Heart right ventricle (tissue), 16 donors: Measurements from ENCODE around the gene COMTD1. TPM values are rescaled to one million over a fixed set of nuclear protein-coding genes. Genes with fewer than 3 reads are reported as not detected.
"Not testable (repeated sequence)": the region's sequence is repeated elsewhere in the genome, so short reads cannot be mapped to it uniquely, and the experiment has no call there.

Source experiments
- ATAC-seq, 8 donors: fragments of 200-7000 bp; cut with Tn5 transposase; one replicate each; pipeline ENCODE4 v1.9.1; 2020; ENCODE audit warnings: mild to moderate bottlenecking in 8 of 8, moderate library complexity in 8 of 8, moderate number of reproducible peaks in 1 of 8
- DNase-seq, 2 donors: peaks; one replicate each; pipeline ENCODE4 v3.0.0-alpha.2; 2020
- H3K27ac ChIP-seq, 10 donors: fragments of 200-600 bp; sonication (generic) in 2 of 10; one replicate each; pipeline versions ENCODE4 v1.5.0 to v1.8.0; 2020 to 2022; ENCODE audit warnings: mild to moderate bottlenecking in 3 of 10
- H3K27me3 ChIP-seq, 7 donors: fragments of 200-600 bp; one replicate each; pipeline ENCODE4 v1.8.0; 2021 to 2022; ENCODE audit warnings: mild to moderate bottlenecking in 2 of 7
- H3K36me3 ChIP-seq, 9 donors: fragments of 200-600 bp; sonication (generic) in 1 of 9; one replicate each; pipeline versions ENCODE4 v1.5.0 to v1.8.0; 2020 to 2022; ENCODE audit warnings: mild to moderate bottlenecking in 2 of 9
- H3K4me1 ChIP-seq, 9 donors: fragments of 200-600 bp; sonication (generic) in 1 of 9; one replicate each; pipeline versions ENCODE4 v1.5.0 to v1.8.0; 2020 to 2022; ENCODE audit warnings: mild to moderate bottlenecking in 4 of 9
- H3K4me3 ChIP-seq, 10 donors: fragments of 200-600 bp; sonication (generic) in 2 of 10; one replicate each; pipeline versions ENCODE4 v1.5.0 to v1.8.0; 2020 to 2022; ENCODE audit warnings: mild to moderate bottlenecking in 7 of 10, moderate library complexity in 2 of 10
- H3K9me3 ChIP-seq, 11 donors: fragments of 200-600 bp in 10 of 11; sonication (generic) in 2 of 11; one replicate each; pipeline versions ENCODE4 v1.5.0 to v1.8.0; 2013 to 2022; ENCODE audit warnings: mild to moderate bottlenecking in 2 of 11, control low read depth in 1 of 11, moderate library complexity in 1 of 11
- WGBS, 2 donors: extraction: QIAGEN DNeasy Blood & Tissue Kit; methylation state at CpG; one replicate each; pipeline ENCODE4 v1.1.7; 2013; ENCODE audit warnings: inconsistent platforms in 1 of 2; 5-methylcytosine and 5-hydroxymethylcytosine counted together
- intact Hi-C, 10 donors: fragments of 100-400 bp; cut with DNase I; formaldehyde crosslinking; loops; one replicate each; pipeline versions ENCODE4 v1.11.1 to v1.14.2; 2022
- polyA plus RNA-seq, 2 donors: library from polyadenylated mRNA; stranded (reverse); fragments of 200-250 nt; gene quantifications; one replicate each; pipeline ENCODE4 v1.2.3, GENCODE V29; 2013
- total RNA-seq, 10 donors: library from RNA; stranded (reverse); fragmentation: NEBNext Ultra II Directional in 3 of 10; extraction: Animal tissue kit (Norgen Biotek cat#: 25700) in 3 of 10; gene quantifications; one replicate each; pipeline versions ENCODE4 v1.2.1 to v1.2.4, GENCODE V29; 2021 to 2023
- TF ChIP-seq, protein P1 (sequence below), 9 donors: fragments of 200-600 bp; sonication (generic) in 2 of 9; IDR thresholded peaks; one replicate each; pipeline versions ENCODE4 v1.5.0 to v1.8.0; 2021 to 2022; ENCODE audit warnings: antibody characterized with exemption in 9 of 9, mild to moderate bottlenecking in 5 of 9, moderate library complexity in 1 of 9
- donor health status: Arrhythmogenic right ventricular cardiomyopathy.
- donor health status: ischemic (EF 13 %, LVEDD 7.1; RV severe dilation, severe dysfunction).
- donor health status: healthy with polysubstance abuse.
- donor health status: DM: no; HTN: yes; CAD: no.
- donor health status: DM: no; HTN: no; CAD: no.
- donor health status: ischemic (EF 25% LVEDD 6.9; RV normal size, moderate dysfunction).
- donor health status: ischemic (EF 25% LVEDD 5.7; RV mildly dilated, moderate dysfunction).
- donor health status: healthy.
- donor health status: DM: yes; HTN: yes; CAD: no.
- donor health status: Ischemic cardiomyopathy.
- donor health status: ischemic (EF 35%, LVEDD 5.7; RV mildly dilated, moderate dysfunction).
- donor health status: nonischemic (EF 11% LVEDD 7.7; RV severe dilation, severe dysfunction).
- donor health status: DM: yes; HTN: yes; CAD: no.
- donor health status: PGD.
- donor health status: ischemic (EF 29% LVEDD 5.4; RV normal size, mild dysfunction).
- donor health status: nonischemic (EF 23%, LVEDD 6.1; RV moderate dilation, normal function).

Gene COMTD1
- total and polyA plus RNA-seq, 12 donors, result 16.4 to 254 (median 33.6) TPM

DNA sequence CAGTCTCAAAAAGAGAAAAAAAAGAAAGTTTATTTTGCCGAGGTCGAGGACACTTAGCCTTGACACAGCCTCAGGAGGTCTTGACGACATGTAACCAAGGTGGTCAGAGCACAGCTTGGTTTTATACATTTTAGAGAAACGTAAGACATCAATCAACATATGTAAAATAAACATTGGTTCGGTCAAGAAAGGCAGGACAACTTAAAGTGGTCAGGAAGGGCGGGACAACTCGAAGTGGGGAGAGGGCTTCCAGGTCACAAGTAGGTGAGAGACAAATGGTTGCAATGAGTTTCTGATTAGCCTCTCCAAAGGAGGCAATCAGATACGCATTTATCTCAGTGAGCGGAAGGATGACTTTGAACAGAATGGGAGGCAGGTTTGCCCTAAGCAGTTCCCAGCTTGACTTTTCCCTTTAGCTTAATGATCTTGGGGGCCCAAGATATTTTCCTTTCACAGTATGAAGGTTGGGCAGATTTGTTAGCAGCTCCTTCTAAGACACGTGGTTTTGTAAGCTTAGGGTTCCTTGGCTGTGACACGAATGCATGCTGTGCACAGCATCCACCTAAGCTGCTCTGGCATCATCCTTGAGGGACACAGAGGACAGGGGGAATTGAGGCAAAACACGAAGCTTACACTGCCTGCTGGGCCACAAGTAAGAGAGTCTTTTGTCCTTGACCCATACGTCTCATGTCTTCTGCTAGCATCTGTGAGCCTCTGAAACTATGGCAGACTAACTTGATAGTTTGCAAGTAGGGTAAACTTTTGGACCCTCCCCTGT lies 28.5 kb downstream of the COMTD1 start:
- WGBS, 2 donors, result 73 to 77% methylated on average over 13 of the region's 13 CpGs
- intact Hi-C loops, result no loop called here
- Histone ChIP-seq H3K27me3 (no peaks in the 10 kb centered on the region), H3K27ac (no peak overlapping the region), H3K36me3 (peaks cover 0 to 8% (median under 1%) of the 10 kb centered on the region in 9 donors), H3K4me1 (peaks cover 6 to 42% (median 30%) of the 10 kb centered on the region in 9 donors), H3K4me3 (no peak overlapping the region), H3K9me3 (no peaks in the 10 kb centered on the region)
- DNase-seq, result no peak
- ATAC-seq, result no peak
- TF ChIP-seq, protein P1, sequence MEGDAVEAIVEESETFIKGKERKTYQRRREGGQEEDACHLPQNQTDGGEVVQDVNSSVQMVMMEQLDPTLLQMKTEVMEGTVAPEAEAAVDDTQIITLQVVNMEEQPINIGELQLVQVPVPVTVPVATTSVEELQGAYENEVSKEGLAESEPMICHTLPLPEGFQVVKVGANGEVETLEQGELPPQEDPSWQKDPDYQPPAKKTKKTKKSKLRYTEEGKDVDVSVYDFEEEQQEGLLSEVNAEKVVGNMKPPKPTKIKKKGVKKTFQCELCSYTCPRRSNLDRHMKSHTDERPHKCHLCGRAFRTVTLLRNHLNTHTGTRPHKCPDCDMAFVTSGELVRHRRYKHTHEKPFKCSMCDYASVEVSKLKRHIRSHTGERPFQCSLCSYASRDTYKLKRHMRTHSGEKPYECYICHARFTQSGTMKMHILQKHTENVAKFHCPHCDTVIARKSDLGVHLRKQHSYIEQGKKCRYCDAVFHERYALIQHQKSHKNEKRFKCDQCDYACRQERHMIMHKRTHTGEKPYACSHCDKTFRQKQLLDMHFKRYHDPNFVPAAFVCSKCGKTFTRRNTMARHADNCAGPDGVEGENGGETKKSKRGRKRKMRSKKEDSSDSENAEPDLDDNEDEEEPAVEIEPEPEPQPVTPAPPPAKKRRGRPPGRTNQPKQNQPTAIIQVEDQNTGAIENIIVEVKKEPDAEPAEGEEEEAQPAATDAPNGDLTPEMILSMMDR (IDR thresholded peaks at IDR 0.05), result no peak

DNA sequence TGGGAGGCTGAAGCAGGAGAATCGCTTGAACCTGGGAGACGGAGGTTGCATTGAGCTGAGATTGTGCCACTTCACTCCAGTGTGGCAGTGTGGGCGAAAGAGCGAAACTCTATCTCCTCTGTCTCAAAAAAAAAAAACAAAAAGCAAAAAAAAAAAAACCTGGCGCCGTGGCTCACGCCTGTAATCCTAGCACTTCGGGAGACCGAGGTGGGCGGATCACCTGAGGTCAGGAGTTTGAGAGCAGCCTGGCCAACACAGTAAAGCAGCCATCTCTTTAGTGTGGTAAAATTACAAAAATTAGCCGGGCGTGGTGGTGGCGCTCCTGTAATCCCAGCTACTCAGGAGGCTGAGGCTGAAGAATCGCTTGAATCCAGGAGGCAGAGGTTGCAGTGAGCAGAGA lies 29.1 kb downstream of the COMTD1 start:
- DNase-seq, H3K27me3 ChIP-seq, ATAC-seq, H3K4me3 ChIP-seq, intact Hi-C loops, H3K27ac ChIP-seq, H3K9me3 ChIP-seq, H3K36me3 ChIP-seq: not testable (repeated sequence)
- WGBS, 2 donors, result 94 to 96% methylated on average over 14 of the region's 14 CpGs
- peaks cover 4 to 37% (median 28%) of the 10 kb centered on the region in 9 donors for H3K4me1 ChIP-seq

DNA sequence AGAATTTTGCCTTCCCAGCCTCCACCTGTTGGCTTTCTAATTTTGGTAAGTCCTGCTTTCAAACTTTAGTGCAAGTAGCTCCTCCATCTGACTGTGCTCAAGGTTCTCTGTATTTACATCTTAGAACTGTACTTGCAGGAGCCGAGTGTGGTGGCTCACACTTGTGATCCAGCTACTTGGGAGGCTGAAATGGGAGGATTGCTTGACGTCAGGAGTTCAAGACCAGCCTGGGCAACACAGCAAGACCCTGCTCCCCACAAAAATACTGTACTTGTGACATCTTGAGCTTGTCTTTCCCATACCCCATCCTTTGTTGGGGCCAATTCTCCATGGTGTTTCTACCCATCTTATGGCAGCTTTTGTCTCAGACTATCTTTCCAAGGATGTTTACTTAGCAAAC lies 29.8 kb downstream of the COMTD1 start:
- no peak overlapping the region for H3K4me3 ChIP-seq
- ATAC-seq, result no peak
- peaks cover 4 to 34% (median 21%) of the 10 kb centered on the region in 9 donors for H3K4me1 ChIP-seq
- no peak overlapping the region for H3K27ac ChIP-seq
- intact Hi-C loops, result no loop called here
- H3K9me3 ChIP-seq, result no peaks in the 10 kb centered on the region
- no peaks in the 10 kb centered on the region for H3K27me3 ChIP-seq
- no peak for DNase-seq
- WGBS, 2 donors, result 95 to 97% methylated on average over 2 of the region's 2 CpGs
- TF ChIP-seq, protein P1 (IDR thresholded peaks at IDR 0.05), result no peak
- H3K36me3 ChIP-seq, result peaks cover 0 to 3% (median 0%) of the 10 kb centered on the region in 9 donors

DNA sequence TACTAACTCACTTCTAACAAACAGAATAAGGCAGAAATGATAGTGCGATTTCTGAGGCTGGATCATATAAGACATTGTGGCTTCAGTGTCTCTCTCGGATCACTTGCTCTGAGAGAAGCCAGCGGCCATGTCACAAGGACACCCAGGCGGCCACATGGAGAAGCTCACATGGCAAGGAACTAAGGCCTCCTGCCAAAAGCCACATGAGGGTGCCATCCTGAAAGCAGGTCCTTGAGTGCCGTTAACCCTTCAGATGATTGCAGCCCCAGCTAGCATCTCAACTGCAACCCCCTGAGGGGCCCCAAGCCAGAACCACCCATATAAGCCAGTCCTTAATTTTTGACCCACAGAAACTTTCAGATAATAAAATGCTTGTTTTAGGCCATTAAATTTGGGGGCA lies 32.0 kb downstream of the COMTD1 start:
- H3K27me3 ChIP-seq, result no peaks in the 10 kb centered on the region
- ATAC-seq (peak in 7 of 8 donors; percentile 20 to 73 (median 39)), DNase-seq (peak in 1 of 2 donors; percentile 40)
- H3K9me3 ChIP-seq, result no peaks in the 10 kb centered on the region
- WGBS, 2 donors, result 68 to 75% methylated on average over 5 of the region's 5 CpGs
- H3K4me1 ChIP-seq, result peaks cover 4 to 27% (median 17%) of the 10 kb centered on the region in 9 donors
- H3K36me3 ChIP-seq, result peaks cover 0 to 3% (median 0%) of the 10 kb centered on the region in 9 donors
- no peak overlapping the region for H3K4me3 ChIP-seq
- peak overlapping the region in 8 of 10 donors; percentile 52 to 75 (median 67) for H3K27ac ChIP-seq
- TF ChIP-seq, protein P1 (IDR thresholded peaks at IDR 0.05), result no peak
- intact Hi-C loops, result no loop called here

DNA sequence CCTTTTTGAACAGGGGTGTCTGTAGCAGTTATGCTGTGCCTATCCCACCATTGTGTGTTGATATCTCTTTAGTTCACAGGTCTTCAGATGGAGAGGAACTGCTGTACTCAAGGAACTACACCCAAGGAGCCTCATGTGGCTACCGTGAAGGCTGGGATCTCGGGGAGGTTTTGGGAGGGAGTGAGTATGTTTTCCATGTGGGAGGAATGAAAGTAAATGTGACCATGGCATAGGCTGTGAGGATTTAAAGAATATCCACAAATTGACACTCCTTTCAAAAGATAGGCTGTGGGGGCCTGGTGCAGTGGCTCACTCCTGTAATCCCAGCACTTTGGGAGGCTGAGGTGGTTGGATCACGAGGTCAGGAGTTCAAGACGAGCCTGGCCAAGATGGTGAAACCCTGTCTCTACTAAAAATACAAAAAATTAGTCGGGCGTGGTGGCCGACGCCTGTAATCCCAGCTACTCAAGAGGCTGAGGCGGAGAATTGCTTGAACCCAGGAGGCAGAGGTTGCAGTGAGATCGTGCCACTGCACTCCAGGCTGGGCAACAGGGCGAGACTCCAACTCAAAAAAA lies 32.6 kb downstream of the COMTD1 start:
- H3K27me3 ChIP-seq, H3K9me3 ChIP-seq, H3K4me3 ChIP-seq, DNase-seq, intact Hi-C loops, H3K36me3 ChIP-seq: not testable (repeated sequence)
- peak overlapping the region in 9 of 10 donors; percentile 26 to 75 (median 65) for H3K27ac ChIP-seq
- WGBS, 2 donors, result 79 to 80% methylated on average over 11 of the region's 11 CpGs
- peak in 2 of 8 donors; percentile 8 to 18 for ATAC-seq
- H3K4me1 ChIP-seq, result peaks cover 4 to 22% (median 15%) of the 10 kb centered on the region in 9 donors
